GM19025 (cell line): ENCODE measurements around the gene PPP1R13B.

ENCODE experiments used
- ATAC-seq: cut with Tn5 transposase; IDR thresholded peaks from one replicate; pipeline ENCODE4 v1.9.1; 2021; ENCODE audit warnings: mild to moderate bottlenecking, low read depth, moderate library complexity; ENCODE audit not compliant: unreplicated experiment

PPP1R13B gene

DNA sequence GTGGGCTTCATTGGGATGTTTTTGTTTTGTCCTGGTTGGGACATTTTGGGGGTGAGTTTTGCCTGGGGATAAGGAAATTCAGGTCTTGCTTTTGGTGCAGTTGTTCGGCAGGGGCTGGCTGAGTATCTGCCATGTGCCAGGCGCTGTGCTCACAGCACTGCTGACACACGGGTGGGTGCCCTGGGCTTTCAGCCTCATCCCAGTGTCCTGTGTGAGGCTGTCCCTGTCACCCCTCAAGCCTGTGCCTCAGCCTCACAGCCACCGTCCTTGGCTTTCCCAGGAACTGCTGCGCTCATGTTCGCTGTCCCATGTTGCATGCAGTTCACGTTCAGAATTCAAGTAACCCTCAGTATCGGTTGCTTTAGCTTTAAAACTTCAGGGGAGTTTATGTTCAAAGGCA is 157.0 kb downstream of the PPP1R13B start:
- ATAC-seq = no peak

DNA sequence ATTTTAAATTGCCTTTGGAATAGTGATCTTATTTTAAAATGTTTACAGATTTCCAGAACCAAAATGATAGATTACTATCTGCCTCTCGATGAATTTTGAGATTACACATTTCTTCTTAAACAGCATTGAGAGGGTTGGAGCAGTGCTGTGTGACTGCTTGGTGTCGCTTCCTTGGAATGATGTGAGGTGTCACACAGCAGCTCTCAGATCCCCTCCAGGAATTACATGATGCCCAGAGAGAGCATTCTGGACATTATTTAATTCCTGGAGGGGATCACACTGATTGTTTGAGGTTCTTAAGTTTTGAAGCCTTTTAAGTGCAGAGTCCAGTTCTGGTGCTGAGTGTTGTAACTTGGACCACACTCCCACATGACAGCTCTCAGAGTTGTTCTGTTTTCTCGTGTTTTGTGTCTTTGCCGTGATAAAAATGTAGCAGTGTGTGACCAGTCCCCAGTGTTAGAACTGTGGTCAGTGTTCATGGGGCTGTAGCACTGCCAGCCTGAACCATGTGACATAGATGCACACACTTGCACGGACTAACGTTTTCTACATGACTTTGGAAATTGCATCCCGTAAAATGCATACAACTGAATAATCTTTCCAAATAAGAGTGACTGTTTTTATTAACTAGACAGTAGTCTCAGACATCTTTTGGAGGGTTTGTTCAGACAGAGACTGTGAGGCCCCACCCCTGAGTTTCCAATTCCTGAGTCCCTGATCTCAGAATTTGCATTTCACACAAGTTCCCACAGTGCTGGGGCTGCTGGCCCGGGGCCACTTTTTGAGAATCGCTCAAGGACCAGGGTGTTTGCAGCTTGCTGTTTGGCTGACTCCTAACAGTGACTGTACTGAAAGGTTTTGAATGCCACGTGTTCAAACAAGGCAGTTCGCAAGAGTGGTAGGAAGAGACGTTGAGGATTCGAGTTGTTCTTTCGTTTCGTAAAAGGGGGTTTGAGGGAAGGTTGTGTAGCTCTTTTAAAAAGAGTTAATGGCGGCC is 158.2 kb downstream of the PPP1R13B start:
- ATAC-seq = peak; percentile 38

DNA sequence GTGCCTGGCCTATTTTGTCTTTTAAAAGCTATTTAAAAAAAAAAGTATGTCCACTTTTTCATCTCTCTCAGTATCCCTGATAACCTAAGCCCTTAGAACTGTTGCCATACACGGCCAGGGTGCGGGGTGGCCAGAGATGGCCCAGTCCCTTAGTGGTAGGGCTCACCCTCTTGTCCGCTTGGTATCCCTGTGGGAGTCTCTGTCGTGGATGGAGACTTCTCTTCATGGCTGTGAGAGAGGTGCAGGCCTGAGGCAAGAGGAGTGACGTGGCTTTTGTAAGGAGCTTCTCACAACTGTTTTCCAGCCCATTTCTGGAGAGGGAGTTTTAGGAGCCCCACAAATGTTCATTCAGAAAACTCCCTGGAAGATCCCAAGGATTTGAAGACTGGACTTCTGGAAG is 158.9 kb downstream of the PPP1R13B start:
- no peak for ATAC-seq

DNA sequence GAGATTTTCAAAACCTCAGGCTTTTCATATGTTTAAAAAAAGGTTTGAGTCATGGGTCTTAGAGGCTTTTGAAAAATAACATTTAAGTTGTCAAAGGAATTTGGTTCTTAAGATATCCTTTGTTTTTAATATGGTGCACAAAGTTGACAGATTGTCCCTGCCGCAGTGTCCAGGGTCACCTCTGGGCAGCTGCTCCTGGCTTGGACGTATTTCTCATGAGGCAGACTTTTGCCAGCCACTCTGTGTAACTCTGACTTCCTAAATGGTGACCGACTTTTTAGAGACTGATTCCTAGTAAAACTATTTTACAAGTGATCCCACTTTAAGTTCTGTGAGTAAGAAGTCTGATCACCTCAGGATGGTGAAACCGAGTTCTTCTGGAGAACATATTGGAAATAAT is 159.7 kb downstream of the PPP1R13B start:
- no peak for ATAC-seq

DNA sequence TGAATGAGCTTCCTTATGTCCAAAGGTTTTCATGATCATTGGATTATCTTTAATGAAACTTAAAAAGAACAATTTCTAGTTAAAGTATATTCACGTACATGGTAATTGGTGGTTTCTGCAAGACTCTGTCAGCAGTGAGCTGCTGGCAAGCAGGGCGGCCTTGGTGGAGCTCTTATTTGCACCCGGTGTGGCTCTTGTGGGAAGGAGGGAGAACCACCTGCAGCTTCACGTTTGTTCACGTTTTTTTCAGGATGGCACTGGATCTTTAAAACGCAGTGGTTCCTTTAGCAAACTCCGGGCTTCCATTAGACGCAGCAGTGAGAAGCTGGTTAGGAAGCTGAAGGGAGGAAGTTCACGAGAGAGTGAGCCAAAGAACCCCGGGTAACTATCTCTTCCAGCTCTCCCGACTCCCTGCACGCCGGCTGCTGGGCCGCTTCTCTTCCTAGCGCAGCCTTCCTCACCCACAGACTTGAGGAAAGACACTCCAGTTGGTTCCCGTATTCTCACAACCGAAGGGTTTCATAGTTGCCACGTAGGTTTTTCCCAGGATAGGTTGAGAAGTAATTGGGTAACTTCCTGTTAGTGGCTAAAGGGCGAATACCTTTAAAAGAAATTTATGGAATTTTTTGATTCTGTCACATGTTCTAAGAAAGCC is 160.4 kb downstream of the PPP1R13B start:
- no peak for ATAC-seq

DNA sequence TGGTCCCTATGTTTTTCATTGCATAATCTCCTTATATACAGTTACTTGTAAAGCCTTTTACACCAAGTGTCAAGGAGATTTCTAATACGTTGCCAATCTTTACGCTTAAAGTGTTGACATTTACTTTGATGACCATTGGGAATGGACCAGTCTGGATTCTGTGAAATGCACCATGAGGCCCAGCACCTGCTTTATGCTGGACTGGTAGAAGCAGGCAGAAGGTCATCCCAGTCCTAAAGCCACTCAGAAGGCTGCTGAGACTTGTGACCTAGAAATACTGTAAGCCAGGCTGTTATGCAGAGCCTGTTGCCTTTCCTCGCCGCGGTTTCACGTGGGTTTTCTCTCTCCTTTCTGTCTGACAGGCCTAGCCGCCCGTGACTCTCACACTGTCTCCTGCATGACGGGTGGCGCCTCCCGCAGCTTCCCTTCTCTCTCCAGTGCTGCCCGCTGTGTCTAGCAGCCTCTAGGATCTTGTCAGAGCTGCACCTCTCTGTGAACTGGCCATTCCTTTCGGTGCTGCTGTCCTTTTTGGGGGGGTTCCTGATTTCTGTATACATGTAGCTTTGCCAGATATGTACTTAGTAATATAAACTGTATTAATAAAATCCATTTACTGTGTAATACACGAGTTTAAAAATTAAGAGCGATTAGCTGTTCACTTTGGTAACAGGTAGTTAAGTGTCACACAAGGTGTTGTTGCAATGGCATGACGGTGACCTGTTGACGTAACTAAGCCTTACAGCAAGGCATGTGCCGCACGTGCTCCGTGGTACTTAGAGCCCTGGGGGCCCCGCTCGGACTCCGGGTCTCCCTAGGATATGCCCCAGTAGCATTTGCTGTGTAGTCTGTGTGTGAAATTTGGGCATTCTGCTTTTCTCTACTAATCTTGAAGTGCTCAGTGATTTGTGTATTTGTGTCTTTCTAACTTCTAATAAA is 161.8 kb downstream of the PPP1R13B start:
- ATAC-seq = no peak

DNA sequence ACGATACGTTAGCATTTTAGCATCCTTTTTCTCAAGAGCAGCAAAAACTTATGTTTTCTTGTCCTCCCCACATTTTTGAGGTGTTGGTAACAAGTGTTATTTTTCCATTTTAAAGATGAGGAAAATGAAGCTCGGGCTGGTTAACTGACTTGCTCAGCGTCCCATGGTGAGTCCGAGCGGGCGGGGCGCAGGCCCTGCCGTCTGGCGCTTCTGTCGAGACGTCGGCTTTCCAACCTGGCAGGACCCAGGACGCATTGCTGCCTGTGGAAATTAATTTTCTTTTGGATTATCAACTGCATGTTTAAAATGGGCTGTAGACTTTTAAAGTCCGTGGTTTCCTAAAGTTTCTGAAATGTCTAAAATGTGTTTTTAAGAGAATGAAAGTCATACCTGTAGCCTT is 162.5 kb downstream of the PPP1R13B start:
- ATAC-seq = no peak

DNA sequence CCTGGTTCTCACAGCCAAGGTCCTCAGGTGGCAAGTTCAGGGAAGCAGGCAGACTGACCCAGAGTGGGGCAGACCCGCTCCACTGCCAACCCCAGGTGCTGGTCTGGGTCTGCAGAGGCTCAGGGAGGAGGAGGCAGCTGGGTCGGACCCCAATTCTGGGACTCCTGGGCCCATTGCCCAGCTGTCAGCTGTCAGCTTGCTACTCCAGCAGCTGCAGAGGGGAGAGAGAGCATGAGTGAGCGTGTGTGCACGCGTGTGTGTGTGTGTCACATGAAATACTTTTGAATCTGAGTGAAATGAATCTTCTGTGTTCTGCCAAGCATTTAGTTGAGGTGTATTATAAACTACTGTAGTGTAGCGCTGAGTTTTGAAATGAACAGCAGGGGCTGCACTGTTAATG is 162.9 kb downstream of the PPP1R13B start:
- ATAC-seq = no peak
